Head of caudate nucleus (tissue), 42 donors: ENCODE results near the gene PLEKHG3.

Experiments
- DNase-seq, 42 donors: peaks; one replicate each; pipeline versions ENCODE4 v3.0.0 to v3.0.0-alpha.2; 2020 to 2021; ENCODE audit warnings: mixed read lengths in 7 of 42
- intact Hi-C: fragments of 100-400 bp; cut with DNase I; formaldehyde crosslinking; loops from one replicate; pipeline ENCODE4 v1.15.0; 2022

Gene PLEKHG3

DNA sequence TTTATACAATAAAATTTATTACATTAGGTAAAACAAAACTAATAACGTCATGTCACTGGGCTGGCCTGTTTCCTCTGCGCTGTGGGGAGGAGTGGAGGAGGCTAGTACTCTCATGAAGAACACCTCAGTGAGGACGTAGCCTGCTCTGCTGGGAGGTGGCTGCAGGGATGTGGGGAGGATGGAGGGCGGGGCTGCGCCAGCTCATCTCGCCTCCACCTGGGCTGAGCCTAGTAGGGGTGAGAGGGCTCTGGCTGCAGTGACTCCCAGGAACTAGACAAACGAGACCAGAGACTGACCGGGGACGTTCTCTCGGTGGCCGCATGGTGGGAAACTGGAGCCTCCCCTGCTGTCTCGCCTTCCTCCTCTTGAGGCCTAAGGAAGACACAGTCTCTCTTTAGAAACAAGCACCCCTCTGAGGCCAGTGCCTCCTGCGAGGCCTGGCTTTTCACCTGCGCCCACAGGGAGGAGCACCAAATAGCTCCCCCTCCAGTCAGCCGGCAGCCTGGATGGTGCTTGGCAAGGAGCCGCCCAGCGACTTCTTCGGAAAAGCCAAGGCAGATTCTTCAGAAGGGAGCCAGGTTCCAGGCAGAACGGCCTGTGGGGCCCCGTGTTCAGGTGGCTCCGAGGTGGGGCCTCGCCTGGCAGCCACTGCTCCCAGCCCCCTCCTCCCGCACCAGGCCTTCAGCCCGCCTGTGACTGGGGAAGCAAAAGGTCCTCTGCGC, 62.4 kb downstream of the PLEKHG3 start:
- peak in 31 of 42 donors; percentile 38 to 88 (median 59) for DNase-seq
- intact Hi-C loops, result no loop called here

DNA sequence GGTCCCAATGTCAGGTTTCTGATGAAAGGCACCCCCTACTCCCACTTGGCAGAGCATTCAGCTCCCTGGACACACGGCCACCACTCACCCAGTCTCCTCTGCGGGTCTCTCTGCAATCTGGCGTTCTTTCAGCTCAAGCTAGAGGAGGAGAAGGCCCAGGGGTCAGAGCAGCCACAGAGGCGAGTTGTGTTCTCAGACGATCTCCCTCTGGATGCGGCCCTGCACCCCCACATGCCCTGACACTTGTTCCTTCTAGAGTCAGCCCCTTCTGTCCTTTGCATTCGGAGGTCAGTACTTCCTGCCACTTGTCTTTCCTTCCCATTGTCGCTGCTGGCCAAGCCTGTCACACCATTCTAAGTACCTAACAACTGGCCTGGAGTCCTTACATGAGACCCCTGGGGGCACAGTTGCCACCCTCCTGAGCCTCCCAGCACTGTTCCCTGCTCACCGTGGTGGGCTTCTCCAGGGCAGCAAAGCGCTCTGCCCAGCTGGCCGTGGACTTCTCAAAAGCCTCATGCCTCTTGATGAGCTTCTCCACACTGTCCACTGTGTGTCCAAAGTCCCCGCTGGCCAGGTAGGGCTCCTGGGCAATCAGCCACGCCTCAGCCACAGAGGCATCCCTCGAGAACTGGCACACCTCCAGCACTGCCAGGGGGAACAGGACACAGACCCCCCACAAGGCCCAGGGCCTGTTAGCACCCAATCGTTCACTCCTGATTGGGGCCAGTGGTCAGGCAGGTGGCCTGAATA, 63.2 kb downstream of the PLEKHG3 start:
- no peak for DNase-seq
- intact Hi-C loops, result no loop called here

DNA sequence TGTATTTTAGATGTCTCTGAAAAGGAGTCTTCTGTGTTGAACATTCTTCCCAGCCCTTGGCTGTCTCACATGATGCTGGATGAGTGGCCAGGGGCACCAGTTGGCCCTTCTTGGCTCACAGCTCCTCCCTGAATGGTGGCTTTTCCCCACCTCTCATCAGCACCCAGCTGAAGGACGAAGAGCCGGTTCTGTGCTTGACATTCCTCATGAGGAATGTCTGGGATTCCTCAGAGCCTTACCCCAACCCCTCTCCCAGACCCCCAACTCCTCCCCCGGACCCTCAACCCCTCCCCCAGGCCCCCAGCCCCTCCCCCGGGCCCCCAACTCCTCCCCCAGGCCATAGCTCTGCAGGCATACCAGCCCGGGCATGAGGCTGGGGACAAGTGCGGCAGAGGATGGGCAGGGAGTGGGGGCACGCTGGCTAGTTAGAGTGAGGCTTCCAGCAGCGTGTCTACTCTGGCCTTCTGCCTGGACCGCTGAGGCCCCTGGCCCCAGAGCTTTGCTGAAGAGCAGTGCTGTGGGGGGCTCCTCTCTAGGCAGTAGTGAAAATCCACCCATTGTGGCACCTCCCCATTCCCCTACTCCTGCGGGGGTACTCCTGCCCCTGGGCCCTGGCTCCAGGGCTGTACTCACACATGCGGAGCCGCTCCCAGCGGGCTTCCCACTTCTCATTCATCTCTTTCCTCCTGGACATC, 64.3 kb downstream of the PLEKHG3 start:
- intact Hi-C loops, result no loop called here
- DNase-seq, result no peak

DNA sequence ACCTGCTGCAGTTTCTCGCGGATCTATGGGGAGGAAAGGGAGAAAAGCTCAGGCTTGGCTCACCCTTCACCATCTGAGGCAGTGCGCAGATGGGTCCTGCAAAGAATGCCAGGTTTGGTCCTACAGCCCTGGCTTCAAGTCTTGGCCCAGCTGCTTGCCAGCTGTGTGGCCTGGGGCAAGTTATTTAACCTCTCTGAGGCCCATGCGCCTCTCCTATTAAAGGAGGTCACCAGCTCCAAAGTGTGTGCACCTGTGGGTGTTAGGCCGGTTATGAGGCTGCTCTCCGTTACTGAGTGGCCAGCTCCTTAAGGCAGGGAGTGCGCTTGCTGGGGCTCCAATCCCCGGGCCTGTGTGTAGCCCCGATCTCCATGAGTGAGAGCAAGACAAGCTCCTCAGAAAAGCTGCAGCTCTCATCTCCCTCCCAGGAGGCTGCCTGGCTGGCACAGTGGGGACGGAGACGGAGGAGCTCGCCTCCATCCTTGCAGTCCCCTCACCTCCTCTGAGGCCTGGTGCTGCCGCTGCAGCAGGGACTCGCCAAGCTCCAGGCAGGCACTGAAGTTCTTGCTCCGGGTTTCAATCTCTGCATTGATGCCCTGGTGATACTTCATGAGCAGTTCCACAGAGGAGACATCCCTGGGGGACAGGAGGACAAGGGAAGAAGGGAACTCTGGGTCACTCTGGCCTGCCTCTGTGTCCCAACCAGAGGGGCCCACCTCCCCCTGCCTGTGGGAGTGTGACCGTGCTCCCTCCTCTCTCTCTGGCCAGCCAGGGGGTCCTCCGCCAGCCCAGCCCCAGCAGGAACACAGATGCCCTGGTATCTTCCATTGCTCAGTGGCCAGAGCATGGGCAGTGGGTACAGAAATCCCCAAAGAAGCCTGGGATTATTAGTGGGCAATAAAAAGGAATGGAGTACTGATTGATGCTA, 65.1 kb downstream of the PLEKHG3 start:
- intact Hi-C loops, result no loop called here
- DNase-seq, result no peak

DNA sequence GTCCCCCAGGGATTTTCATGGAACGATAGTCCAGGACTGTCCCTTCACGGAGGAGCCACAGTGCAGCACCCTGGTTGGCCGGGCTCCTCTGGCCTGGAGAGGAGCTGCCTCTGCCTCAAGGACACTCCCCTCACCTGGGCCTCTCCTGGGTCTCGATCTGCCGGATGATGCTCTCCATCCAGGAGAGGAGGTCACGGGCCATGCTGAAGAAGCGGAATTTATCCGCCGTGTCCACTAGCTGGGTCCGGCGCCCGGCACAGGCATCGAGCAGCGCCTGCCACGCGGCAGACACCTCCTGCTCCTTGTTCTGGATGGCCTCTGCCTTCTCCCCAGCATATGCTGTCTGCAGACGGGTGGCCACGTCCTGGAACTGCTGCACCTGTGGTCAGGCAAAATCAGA, 66.5 kb downstream of the PLEKHG3 start:
- intact Hi-C loops, result no loop called here

DNA sequence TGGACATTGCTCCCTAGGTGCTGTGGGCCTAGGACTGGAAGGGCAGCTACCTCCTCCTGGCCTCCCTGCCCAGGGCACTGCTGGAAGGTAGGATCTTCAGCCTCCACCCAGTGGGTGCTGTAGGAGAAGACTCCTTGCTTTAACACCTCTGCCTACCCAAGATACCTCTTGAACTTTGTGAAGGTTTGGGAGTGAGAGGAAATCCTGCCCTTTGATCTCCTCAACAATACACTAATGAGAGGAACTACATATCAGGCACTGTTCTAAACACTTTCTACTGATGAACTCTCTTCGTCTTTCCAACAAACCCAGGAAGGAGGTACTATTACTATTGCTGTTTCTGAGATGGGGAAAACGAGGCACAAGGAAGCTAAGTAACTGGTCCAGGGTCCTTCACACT, 66.9 kb downstream of the PLEKHG3 start:
- no peak for DNase-seq
- intact Hi-C loops, result no loop called here

More for the DNA sequence above, 66.5 kb downstream of the PLEKHG3 start:
- DNase-seq, result no peak

DNA sequence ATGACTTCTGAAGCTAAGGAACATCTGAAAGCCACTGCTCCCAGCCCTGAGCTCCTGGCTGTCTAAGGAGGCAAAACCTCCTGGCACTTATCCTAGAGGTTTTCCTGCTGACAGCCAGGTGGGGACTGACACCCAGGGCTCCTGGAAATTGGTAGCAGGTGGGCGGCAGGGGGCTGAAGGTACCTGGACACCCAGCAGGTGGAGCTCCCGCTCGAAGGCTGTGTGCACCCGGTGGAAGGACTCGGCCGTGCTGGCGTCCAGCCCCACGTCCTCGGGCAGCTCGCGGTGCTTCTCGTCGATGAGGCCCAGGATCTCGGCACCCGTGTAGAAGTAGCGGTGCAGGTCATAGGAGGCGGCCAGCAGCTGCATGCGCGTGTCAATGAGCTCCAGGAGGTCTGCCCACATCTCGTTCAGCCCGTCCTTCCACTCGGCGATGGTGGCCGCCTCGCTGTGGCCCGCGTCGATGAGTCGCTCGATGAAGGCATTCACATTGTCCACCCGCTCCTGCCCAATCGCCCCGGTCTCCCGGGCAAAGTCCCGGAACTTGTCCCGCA, 68.2 kb downstream of the PLEKHG3 start:
- no peak for DNase-seq

DNA sequence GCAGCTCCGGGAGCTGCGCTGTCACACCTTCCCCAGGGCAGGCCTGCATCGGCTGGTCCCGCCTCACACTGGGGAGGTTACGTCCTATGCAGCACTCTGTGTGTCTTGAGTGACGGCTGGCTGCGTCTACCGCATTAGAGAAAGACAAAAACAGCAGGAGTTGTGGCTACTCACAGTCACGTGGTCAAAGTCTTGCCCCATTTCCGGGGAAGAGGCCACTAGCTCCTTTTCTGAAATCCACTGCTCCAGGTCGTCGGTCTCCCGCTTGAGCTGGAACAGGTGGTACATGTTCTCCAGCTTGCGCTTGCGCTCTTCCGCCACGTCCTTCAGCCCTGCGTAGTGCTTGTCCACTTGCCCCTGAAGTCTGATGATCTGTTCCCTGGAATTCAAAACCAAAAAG, 68.8 kb downstream of the PLEKHG3 start:
- intact Hi-C loops, result no loop called here
- DNase-seq, result no peak

More for the DNA sequence above, 68.2 kb downstream of the PLEKHG3 start:
- intact Hi-C loops, result no loop called here

DNA sequence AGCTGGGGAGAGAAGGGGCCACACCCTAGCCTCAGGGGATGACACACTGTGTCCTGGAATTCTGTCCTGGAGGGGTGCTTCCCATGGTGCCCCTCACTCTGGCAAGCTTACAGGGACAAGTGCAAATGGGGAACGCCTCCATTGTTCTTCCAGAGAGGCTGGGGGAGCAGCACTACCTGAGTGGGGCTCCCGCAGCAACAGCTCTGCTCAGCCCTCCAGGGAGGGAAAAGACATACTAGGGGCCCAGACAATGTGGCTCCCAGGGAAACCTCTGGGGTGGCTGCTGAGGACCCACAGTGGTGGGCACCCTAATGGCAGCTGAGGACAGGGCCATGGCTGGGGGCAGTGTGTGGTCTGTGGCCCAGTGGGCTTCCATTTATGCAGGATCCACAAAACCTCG, 69.4 kb downstream of the PLEKHG3 start:
- intact Hi-C loops, result no loop called here
- DNase-seq, result no peak

DNA sequence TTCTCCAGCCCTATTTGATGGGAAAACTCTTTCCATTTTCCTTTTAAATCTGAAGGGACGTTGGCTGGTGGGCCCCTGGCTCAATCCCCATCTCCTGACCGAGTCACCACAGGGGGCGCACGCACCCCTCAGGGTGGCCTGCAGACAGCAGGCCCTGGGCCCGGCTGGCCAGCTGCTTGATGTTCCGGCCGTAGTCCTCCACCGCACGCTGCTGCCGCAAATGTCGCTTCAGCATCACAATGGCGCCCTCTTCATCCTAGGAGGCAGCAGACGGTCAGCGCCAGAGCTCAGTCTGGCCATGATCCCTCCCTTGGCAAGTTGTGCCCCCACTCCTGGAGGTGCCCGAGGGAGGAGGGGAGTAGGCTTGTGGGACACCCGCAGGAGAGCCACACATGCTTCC, 70.0 kb downstream of the PLEKHG3 start:
- intact Hi-C loops, result no loop called here
- DNase-seq, result no peak

DNA sequence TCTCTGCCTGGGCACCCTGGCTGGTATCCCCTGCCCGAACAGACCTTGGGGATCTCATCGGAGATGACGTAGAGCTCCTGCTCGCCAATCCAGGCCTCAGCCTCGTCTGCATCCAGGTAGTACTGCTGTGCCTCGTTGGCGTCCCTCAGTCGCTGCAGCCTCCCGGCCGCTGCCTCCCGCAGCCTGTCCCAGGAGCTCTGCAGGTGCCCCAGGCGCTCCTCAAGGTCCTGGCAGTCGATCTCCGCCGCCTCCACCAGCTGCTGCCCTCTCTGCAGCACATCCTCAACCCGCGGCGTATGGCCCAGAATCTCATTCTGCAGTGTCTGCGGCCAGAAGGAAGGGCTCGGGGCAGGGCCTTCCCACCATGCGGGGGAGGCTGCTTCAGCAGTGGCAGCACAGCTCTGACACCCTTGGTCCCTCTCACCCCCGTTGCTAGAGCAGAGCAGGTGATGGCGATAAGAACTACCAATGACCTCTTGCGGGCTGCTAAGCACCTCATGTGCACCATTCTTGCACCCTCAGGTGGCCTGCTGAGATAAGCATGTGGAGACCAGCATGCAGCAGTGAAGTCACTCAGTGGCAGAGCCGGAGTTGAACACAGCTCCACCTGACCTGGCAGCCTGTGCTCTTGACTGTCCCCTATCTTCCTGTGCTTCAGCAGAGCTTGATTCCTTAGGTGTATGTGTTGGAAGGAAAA, 71.0 kb downstream of the PLEKHG3 start:
- DNase-seq, result no peak
- intact Hi-C loops, result no loop called here

DNA sequence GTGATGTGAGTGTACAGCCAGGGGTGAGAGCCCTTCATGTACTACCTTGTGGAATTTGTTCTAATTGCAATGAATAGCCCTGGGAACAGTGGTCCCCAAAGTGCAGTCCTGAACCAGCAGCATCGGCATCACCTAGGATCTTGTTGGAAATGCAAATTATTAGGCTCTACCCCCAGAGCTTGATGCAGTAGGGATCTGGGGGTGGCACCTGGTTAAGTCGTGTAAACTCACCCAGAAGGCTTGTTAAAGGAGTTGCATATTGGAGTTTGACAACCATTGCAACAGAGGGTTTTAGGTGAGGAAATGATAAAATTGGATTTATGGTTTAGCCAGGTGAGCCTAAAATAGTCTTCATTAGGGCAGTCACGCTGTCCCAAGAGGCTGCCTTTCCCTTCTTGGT, 73.2 kb downstream of the PLEKHG3 start:
- DNase-seq, result peak in 5 of 42 donors; percentile 39 to 64 (median 49)
- intact Hi-C loops, result no loop called here

DNA sequence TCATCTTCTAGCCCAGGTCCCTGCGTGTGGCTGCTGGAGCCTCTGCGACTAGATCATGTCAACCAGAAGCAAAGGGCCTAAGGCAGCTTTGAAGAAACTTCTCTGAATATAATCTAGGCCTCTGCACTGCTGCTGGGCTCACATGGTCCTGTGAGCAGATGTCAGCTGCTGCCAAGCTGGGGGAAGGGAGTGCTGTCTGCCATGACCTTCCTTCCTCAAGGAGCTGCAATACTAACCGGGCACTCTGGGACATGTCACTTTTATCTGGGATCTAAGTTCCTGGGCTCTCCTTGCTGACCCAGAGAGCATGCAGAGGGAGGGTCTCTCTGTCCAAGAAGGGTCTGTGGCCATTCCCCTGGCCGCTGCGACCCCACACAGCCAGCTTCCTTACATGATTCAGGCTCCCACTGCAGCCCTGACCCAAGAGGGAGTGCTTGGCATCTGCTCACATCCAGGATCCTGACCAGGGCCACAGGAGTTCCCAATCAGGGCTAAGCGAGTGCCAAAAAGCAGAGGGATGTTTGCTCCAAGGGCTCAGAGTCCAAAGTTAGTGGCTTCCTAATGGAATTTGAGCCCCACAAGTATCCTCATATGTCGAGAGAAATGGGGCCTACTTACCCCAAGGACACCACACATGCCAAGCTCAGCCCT, 74.0 kb downstream of the PLEKHG3 start:
- no peak for DNase-seq
- intact Hi-C loops, result no loop called here

DNA sequence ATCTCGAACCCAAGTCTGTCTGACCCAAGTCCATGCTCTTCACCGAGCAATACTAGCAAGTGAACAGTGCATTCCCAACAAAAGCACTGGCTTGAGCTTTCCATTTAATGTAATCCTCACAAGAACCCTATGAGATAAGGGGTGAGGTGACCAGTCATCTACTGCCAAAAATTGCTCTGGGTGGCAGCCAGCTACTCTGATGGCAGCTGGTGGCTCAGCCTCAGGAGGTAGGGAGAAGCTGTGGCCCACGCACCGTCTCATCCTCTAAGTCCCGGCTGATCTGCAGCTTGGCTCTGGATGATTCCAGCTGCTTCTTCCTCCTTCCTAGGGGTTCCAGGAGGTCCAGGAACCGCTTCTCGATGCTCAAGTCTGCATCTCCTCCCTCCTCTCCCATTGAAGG, 75.2 kb downstream of the PLEKHG3 start:
- intact Hi-C loops, result no loop called here
- no peak for DNase-seq

DNA sequence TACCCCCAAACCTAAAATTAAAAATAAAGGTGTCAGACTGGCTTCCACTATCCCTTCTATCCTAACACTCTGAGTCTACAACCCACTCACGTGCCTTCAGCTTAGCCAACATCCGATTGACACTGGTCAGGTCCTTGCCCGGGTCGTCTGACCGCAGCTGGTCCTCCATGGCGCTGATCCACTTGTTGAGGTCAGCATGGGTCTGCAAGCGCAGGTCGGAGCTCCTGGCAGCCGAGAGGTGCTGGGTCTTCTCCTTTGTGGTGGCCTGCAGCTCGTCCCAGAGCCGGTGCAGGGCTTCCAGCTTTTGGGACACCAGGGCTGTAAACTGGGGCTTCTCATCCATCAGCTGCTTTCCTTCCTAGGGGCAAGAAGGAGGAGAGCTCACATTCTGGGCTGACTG, 78.0 kb downstream of the PLEKHG3 start:
- DNase-seq, result no peak
- intact Hi-C loops, result no loop called here

DNA sequence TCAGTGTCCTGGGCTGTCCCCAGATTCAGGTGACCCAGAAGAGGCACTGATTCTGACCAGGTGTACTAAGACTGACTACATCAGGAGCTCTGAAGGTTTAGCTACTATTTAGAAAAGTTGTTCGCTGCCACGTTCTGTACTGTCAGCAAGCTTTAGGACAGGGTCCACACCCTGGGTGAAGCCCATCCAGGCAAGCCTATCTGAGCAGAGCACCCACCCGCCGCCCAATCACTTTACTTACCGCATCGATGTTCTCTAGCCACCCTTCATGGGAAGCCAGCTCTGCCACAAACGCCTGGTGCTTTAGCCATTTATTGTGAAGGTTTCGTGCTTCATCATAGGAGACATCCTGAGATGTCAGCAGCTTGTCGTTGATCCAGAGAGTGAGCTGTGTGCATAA, 79.8 kb downstream of the PLEKHG3 start:
- intact Hi-C loops, result no loop called here
- DNase-seq, result no peak

DNA sequence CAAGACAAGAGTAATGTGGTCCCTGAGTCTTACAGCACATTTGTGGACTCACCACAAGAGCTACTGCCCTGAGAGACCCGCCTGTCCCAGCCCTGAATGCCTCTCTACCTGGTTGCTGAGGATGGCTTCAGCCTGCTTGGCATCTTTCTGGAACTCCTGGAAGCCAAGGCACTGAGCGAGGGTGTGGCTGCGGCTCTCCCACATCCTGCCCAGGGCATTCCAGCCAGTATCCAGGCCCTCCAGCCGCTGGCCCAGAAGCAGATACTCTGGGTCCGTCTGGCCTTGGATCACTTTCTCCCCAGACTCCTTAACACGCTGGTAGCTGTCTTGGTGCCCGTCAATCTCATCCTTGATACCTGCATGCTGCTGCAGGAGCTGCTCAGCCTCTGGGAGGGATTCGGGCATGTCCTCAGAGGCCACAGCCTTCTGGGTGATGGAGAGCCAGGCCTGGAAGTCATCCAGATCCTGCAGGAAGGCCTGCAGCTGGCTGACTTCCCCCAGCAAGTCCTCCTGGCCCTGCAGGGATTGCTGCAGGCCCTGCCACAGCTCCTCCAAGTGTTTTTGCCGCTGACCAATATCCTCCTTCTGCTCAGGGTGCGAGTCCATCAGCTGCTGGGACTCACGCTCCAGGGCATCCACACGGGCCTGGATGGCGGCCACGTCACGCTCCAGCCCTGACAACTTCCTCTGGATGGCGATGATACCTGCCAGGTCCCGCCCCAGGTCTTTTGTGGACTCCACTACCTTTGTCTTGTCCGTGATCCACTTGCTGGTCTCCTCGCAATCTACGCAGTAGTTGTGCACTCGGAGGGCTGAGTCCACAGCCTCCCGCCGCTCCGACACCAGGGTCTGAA, 82.3 kb downstream of the PLEKHG3 start:
- intact Hi-C loops, result no loop called here
- no peak for DNase-seq
